Measurements from ENCODE around the gene HES5. TPM values are rescaled to one million over a fixed set of nuclear protein-coding genes. Genes with fewer than 3 reads are reported as not detected.

The HES5 gene
- polyA plus RNA-seq, 4 donors, result 0.24 to 0.65 (median 0.55) TPM

DNA sequence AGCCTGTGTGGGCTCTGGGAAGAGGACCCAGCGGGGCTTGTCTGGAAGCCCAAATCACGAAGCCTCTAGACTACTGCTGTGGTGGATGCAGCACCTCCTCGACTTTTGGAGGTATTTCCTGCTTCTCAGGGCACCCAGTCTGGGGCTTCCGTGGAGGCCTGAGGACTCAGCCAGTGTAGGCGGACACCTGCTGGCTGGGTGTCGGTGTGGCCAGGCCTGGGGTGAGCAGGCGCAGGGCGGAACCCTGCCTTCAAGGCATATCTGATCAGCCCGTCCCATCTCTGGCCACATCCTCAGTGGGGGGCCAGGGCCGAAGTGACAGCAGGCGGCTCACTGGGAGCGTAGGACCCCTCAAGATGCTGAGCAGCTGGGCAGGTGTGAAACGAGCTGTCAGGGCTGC is 47.0 kb downstream of the HES5 start:
- DNase-seq (ENCODE audit: low read depth in 4 of 4, low spot score in 2 of 4), result no peak

- no peak for DNase-seq (ENCODE audit: low read depth in 4 of 4, low spot score in 2 of 4)
Measured at GRCh38 chr1:2482588-2482987, 47.5 kb downstream of the HES5 start.

DNA sequence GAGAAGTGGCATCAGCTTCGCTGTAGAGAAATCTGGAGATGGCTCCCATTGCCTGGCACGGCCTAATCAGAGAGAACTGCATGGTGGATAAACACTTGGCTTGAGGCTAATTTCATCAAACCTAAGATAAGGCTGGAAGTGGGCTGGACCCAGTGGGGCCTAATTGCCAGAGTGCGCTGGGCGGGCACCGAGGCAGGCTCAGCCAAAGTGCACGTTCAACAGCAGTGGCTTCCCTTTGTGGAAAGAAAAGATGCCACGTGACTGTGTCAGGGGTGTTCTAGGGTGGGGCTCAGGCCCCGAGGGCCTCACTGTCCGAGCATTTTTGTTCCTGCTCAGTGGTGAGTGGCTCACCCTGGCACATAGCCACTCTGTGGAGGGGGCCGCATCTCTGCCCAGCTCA is 48.2 kb downstream of the HES5 start:
- no peak for DNase-seq (ENCODE audit: low read depth in 4 of 4, low spot score in 2 of 4)

DNA sequence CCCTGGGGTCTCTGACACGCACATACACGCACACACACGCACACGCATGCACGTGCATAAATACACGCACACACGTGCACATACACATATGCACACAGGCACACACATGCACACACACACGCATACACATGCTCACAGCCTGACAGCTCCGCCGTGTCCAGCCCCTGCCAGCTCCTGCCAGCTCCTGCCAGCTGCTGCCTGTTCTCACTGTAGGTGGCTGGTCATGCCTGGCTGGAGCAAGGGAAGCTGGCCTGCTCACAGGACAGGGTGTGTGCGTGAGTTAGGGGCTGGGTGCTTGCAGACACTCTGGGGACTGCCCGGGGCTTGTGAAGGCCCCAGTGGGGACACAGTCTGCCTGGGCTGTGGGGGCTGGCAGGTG is 49.1 kb downstream of the HES5 start:
- peak in 1 of 4 donors; percentile 59 for DNase-seq (ENCODE audit: low read depth in 4 of 4, low spot score in 2 of 4)

- DNase-seq (ENCODE audit: low read depth in 4 of 4, low spot score in 2 of 4), result no peak
Measured at GRCh38 chr1:2480236-2480985, 49.7 kb downstream of the HES5 start.

DNA sequence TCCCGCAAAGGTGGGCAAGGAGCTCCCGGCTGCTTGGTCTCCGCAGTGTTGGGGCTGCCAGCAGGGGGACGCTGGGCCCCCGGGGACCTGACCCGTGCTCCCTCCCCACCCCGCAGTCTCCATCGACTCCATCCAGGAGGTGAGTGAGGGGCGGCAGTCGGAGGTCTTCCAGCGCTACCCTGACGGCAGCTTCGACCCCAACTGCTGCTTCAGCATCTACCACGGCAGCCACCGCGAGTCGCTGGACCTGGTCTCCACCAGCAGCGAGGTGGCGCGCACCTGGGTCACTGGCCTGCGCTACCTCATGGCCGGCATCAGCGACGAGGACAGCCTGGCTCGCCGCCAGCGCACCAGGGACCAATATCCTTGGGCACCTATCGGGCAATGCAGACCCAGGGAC is 50.4 kb downstream of the HES5 start:
- DNase-seq (ENCODE audit: low read depth in 4 of 4, low spot score in 2 of 4), result no peak

DNA sequence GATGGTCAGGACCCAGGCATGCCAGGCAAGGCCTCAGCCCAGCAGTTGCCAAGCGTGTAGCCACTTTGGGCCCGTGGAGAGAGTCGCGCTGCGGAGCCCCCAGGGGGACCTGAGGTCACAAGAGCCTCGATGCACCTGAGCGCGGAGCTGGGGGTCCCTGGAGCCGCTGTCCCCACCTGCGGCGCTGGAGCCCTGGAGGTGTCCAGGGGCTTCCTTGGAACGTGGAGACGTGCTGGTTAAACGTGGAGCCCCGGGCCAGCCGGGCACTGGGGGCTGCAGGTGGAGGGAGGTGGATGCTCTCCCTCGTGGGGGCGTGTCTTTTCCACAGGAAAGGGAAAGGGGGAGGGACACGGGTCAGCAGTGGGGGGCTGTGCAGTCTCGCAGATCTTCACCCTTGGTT is 50.9 kb downstream of the HES5 start:
- no peak for DNase-seq (ENCODE audit: low read depth in 4 of 4, low spot score in 2 of 4)

Other genes with a start within 250 kb of the HES5 start
- gene MORN1, start 138.7 kb downstream of the HES5 start, polyA plus RNA-seq (ENCODE audit: insufficient read length in 4 of 4), result 10 to 100 TPM in 3 of 4 donors, 1 to 10 TPM in 1; 9.3 to 21.2 (median 16.6) TPM
- gene RER1, start 138.4 kb downstream of the HES5 start, polyA plus RNA-seq (ENCODE audit: insufficient read length in 4 of 4), result 100 to 1,000 TPM; 108 to 124 (median 121) TPM
- 10 to 100 TPM; 20.3 to 31.1 (median 27.1) TPM for gene PEX10, start 117.7 kb downstream of the HES5 start, polyA plus RNA-seq (ENCODE audit: insufficient read length in 4 of 4)
- 1 to 10 TPM; 1.2 to 2.1 (median 1.5) TPM for gene PLCH2, start 54.0 kb downstream of the HES5 start, polyA plus RNA-seq (ENCODE audit: insufficient read length in 4 of 4)
- gene PANK4, start 3.7 kb downstream of the HES5 start, polyA plus RNA-seq (ENCODE audit: insufficient read length in 4 of 4), result 10 to 100 TPM; 24.8 to 34.0 (median 29.0) TPM
- gene TNFRSF14, start 26.1 kb upstream of the HES5 start, polyA plus RNA-seq (ENCODE audit: insufficient read length in 4 of 4), result 10 to 100 TPM; 20.4 to 27.7 (median 22.5) TPM
- gene PRXL2B, start 56.5 kb upstream of the HES5 start, polyA plus RNA-seq (ENCODE audit: insufficient read length in 4 of 4), result 10 to 100 TPM; 37.4 to 50.0 (median 43.5) TPM
- gene MMEL1, start 102.8 kb upstream of the HES5 start, polyA plus RNA-seq (ENCODE audit: insufficient read length in 4 of 4), result 1 to 10 TPM; 2.5 to 5.7 (median 2.9) TPM

Data from left renal cortex interstitium (tissue), 4 donors.